Inferior parietal cortex (tissue), 1 donor: ENCODE data around the gene C19orf53.

ENCODE experiments used
- DNase-seq: peaks from one replicate; pipeline ENCODE4 v3.0.0-alpha.2; 2016; ENCODE audit errors: extremely low spot score

C19orf53 gene

DNA sequence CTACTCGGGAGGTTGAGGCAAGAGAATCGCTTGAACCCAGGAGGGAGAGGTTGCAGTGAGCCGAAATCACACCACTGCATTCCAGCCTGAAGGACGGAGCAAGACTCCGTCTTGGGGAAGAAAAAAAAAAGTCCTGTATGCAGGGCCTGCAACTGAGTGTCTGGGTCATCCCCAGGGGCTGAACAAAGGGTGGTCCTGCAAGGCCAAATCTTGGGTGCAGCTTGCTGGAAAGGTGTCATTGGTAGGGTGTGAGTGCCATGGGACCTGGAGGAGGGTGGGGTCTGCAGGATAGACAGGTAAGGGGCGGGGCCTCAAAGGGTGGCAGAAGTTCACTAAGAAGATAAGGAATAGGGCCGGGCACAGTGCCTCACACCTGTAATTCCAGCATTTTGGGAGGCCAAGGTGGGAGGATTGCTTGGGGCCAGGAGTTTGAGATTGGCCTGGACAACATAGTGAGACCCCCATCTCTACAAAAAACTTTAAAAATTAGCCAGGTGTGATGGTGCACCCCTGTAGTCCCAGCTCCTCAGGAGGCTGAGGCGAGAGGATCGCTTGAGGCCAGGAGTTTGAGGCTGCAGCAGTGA is 52.5 kb downstream of the C19orf53 start:
- DNase-seq = no peak

DNA sequence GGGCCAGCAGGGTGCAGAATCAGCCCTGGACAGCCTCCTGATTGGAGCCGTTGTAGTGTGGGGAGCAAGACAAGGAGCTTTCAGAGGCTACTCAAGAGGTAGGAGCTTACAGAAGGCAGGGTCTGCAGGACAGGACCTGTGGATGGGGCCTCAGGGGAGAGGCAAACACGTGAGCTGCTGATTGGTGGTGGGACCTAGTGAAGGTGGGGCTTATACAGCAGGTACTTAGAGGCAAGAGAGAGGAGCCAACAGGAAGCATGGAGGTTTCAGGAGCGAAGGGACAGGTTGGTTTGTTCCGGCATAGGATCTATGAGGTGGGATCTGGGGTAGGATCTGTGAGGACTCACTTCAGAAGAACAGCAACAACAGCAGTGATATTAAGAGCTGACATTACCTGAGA is 53.4 kb downstream of the C19orf53 start:
- no peak for DNase-seq
